ENCODE results near the gene ITGB1BP1. TPM values are rescaled to one million over a fixed set of nuclear protein-coding genes. Genes with fewer than 3 reads are reported as not detected.

The ITGB1BP1 gene
- total RNA-seq, 1 donor from 2014 or later, result 39.6 TPM

GRCh38 chr2:9466147-9466683 lies 42.9 kb upstream of the ITGB1BP1 start:
- intact Hi-C loops (cut with micrococcal nuclease), result no loop called here
- POLR2A ChIA-PET, result no interaction called here
- no peaks in the 10 kb centered on the region for H3K27me3 Mint-ChIP-seq
- ATAC-seq (ENCODE audit: low read depth) (no peak), DNase-seq (no peak)
- TF ChIP-seq CTCF (IDR thresholded peaks at IDR 0.05), result no peak
- H3K4me3 Mint-ChIP-seq, result no peak overlapping the region
- no peak overlapping the region for H3K27ac Mint-ChIP-seq
- peaks cover 59% of the 10 kb centered on the region for H3K36me3 Mint-ChIP-seq (ENCODE audit: low read depth)
- no peaks in the 10 kb centered on the region for H3K9me3 Mint-ChIP-seq
- CTCF ChIA-PET, result no interaction called here
- H3K4me1 Mint-ChIP-seq, result no peaks in the 10 kb centered on the region

DNA sequence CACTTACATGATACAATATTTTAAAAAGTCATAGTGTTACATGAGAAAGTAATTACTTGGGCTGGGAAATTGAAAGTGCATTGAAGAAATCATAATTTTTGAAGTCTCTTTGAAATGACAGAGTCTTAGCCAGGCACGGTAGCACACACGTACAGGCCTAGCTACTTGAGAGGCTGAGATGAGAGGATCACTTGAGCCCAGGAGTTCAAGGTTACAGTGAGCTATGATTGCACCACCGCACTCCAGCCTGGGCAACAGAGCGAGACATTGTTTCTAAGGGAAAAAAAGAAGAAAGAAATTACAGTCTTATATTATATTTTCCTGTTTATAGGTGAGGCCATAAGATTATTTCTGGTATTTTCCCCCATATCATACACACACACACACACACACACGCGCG lies 41.8 kb upstream of the ITGB1BP1 start:
- H3K9me3 Mint-ChIP-seq, result no peaks in the 10 kb centered on the region
- TF ChIP-seq CTCF (IDR thresholded peaks at IDR 0.05), result no peak
- DNase-seq (no peak), ATAC-seq (ENCODE audit: low read depth) (no peak)
- H3K4me1 Mint-ChIP-seq, result no peaks in the 10 kb centered on the region
- ChIA-PET CTCF (no interaction called here), POLR2A (no interaction called here)
- intact Hi-C loops (cut with micrococcal nuclease), result no loop called here
- H3K36me3 Mint-ChIP-seq (ENCODE audit: low read depth), result peaks cover 60% of the 10 kb centered on the region
- H3K27me3 Mint-ChIP-seq, result no peaks in the 10 kb centered on the region
- H3K4me3 Mint-ChIP-seq, result no peak overlapping the region
- H3K27ac Mint-ChIP-seq, result no peak overlapping the region

GRCh38 chr2:9463698-9464034 lies 40.3 kb upstream of the ITGB1BP1 start:
- ATAC-seq (ENCODE audit: low read depth) (no peak), DNase-seq (no peak)
- Mint-ChIP-seq H3K4me3 (no peak overlapping the region), H3K27ac (no peak overlapping the region), H3K4me1 (no peaks in the 10 kb centered on the region), H3K27me3 (no peaks in the 10 kb centered on the region), H3K36me3 (ENCODE audit: low read depth) (peaks cover 64% of the 10 kb centered on the region), H3K9me3 (no peaks in the 10 kb centered on the region)
- POLR2A ChIA-PET, result no interaction called here
- intact Hi-C loops (cut with micrococcal nuclease), result no loop called here
- CTCF ChIA-PET, result no interaction called here
- no peak for TF ChIP-seq CTCF (IDR thresholded peaks at IDR 0.05)

DNA sequence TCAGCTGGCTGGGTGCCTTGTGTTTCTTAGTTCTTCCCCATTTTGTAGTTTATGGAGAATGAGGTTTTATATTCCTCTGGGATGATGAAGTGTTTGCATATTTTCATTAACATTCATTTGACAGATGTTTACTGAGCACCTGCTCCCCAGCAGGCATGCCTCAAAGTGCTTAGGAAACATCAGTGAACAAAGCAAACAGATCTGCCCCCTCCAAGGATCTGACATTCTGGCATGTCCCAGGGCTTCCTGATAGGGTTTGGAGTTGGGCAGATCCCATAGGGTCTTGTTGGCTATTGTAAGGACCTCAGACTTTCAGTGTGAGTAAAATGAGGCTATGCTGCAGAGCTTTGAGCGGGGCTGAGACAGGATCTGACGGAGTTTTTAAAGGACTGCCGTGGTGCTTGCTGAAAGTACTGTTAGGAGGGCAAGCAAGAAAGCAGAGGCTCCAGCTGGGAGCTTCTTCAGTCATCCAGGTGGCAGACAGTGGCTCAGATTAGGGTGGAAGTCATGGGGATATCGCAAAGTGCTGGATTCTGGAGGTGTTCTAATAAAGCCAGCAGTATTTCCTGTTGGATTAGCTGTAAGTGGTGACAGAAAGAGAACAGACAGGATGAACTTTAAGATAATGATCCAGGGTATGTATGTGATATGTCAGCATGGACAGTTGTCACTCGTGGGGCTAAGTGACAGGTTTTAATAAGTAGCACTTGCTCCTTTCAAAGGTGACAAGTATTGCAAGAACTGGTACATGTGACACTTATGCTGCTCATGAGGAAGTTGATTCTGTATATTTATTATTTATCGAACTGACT lies 39.8 kb upstream of the ITGB1BP1 start:
- intact Hi-C loops (cut with micrococcal nuclease), result no loop called here
- POLR2A ChIA-PET, result no interaction called here
- H3K27ac Mint-ChIP-seq, result no peak overlapping the region
- H3K27me3 Mint-ChIP-seq, result no peaks in the 10 kb centered on the region
- H3K36me3 Mint-ChIP-seq (ENCODE audit: low read depth), result peaks cover 62% of the 10 kb centered on the region
- ATAC-seq (ENCODE audit: low read depth) (no peak), DNase-seq (no peak)
- H3K9me3 Mint-ChIP-seq, result no peaks in the 10 kb centered on the region
- no peak for TF ChIP-seq CTCF (IDR thresholded peaks at IDR 0.05)
- no peaks in the 10 kb centered on the region for H3K4me1 Mint-ChIP-seq
- H3K4me3 Mint-ChIP-seq, result no peak overlapping the region
- CTCF ChIA-PET, result no interaction called here

DNA sequence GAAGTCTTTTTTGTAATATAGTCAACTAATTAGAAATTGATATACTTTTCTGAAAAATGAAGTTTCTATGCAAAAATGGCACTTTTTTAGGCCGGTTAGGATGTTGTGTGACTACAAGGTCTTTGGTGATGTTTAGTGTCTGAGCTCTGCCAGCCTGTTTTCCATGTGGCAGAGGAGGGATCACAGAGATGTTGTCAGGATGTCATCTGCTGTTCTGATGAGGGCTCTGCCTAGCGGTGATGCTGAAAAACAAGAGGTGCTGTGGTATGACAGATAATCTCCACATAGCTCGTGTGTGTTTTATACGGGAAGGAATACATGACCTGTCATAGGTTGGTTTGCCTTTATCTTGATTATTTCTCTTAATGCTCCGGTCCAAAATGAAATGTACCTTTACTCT lies 39.0 kb upstream of the ITGB1BP1 start:
- Mint-ChIP-seq H3K4me3 (no peak overlapping the region), H3K27me3 (no peaks in the 10 kb centered on the region), H3K4me1 (no peaks in the 10 kb centered on the region), H3K9me3 (no peaks in the 10 kb centered on the region), H3K27ac (no peak overlapping the region), H3K36me3 (ENCODE audit: low read depth) (peaks cover 63% of the 10 kb centered on the region)
- intact Hi-C loops (cut with micrococcal nuclease), result no loop called here
- CTCF ChIA-PET, result no interaction called here
- TF ChIP-seq CTCF (IDR thresholded peaks at IDR 0.05), result no peak
- POLR2A ChIA-PET, result no interaction called here
- no peak for ATAC-seq (ENCODE audit: low read depth)
- no peak for DNase-seq

All from activated B cell treated with CpG ODN at 0.5 μM for 24 hours (primary cell).